Epithelial cell of esophagus (primary cell): ENCODE measurements around the gene ZNRF1.
"Not testable (repeated sequence)": the region's sequence is repeated elsewhere in the genome, so short reads cannot be mapped to it uniquely, and the experiment has no call there.

Experiments used
- DNase-seq: peaks from one replicate; pipeline ENCODE4 v3.0.0; 2010; ENCODE audit warnings: low read depth
- H3K4me3 ChIP-seq: 2 replicates; pipeline ENCODE4 v1.5.1; 2011; ENCODE audit warnings: mild to moderate bottlenecking, low read length, control low read depth
- TF ChIP-seq, protein P1 (sequence below): IDR thresholded peaks from 2 replicates; pipeline ENCODE4 v1.5.1; 2011; ENCODE audit warnings: low read depth, mild to moderate bottlenecking, low read length, control low read depth, inconsistent platforms; ENCODE audit not compliant: insufficient read depth; ENCODE audit errors: missing control alignments

ZNRF1 gene

DNA sequence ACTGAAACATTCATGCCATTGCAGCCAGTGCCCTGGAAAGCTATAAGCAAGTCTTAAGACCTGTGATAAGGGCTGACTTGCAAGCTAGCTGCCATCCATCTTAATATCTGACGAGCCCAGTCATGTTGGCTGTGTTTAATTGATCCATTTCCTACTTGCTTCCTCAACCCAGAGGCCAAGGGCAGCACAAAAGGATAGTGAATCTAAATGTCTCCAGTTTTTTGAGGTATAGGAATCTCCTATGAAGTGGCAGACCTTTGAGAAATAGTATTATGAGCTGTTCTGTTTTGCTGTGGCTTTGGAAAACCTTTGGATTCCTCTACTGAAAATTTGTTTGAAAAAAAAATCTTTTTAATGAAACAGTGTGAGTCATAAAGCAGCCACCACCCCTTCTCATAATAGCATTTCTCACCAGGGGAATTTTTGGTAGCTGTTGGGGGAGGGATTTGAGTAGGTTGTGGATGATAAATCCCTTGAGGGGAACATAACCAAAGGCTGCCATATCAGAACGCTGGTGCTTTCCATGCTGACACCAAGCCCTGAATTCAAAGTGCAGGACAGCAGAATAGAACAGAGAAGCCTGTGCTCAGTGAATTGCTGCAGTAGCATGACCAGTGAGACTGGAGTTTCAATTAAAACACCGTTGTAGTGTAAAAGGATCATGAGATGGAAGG, 12.9 kb downstream of the ZNRF1 start:
- no peak overlapping the region for H3K4me3 ChIP-seq
- peak; percentile 95 for DNase-seq
- TF ChIP-seq, protein P1, sequence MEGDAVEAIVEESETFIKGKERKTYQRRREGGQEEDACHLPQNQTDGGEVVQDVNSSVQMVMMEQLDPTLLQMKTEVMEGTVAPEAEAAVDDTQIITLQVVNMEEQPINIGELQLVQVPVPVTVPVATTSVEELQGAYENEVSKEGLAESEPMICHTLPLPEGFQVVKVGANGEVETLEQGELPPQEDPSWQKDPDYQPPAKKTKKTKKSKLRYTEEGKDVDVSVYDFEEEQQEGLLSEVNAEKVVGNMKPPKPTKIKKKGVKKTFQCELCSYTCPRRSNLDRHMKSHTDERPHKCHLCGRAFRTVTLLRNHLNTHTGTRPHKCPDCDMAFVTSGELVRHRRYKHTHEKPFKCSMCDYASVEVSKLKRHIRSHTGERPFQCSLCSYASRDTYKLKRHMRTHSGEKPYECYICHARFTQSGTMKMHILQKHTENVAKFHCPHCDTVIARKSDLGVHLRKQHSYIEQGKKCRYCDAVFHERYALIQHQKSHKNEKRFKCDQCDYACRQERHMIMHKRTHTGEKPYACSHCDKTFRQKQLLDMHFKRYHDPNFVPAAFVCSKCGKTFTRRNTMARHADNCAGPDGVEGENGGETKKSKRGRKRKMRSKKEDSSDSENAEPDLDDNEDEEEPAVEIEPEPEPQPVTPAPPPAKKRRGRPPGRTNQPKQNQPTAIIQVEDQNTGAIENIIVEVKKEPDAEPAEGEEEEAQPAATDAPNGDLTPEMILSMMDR, result no peak

DNA sequence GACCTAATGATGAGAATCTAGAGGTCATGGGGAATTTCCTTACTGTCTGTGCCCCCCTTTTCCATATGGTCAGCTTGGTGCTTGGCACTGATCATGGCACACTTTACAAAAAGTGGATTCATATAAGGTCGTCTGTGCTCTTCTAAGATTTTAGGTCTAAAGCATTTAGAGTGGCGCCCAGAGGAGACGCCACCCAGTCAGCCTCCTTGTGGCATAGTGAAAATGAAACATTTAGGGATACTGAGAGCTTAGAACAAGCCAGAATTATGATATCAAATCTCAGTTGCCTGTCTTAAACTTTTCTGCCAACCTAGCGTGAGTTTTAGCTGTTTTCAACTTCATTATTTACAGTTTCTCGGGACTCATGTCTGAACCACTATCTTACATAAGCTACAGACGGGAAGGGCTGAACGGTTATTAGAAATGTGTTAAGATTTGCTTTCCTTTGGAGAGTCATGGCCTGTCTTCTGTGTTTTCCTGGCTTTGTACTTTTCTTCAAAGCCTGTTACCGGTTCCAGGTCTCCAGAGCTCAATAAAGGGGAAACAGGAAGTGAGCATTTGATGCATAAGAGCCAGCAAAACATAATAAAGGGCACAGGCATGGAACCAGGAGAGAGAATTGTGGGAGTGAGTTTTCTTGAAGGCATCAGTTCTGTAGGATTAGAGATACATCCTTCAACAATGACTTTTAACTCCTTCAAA, 13.7 kb downstream of the ZNRF1 start:
- DNase-seq, result no peak
- H3K4me3 ChIP-seq, result no peak overlapping the region
- TF ChIP-seq, protein P1, result no peak

DNA sequence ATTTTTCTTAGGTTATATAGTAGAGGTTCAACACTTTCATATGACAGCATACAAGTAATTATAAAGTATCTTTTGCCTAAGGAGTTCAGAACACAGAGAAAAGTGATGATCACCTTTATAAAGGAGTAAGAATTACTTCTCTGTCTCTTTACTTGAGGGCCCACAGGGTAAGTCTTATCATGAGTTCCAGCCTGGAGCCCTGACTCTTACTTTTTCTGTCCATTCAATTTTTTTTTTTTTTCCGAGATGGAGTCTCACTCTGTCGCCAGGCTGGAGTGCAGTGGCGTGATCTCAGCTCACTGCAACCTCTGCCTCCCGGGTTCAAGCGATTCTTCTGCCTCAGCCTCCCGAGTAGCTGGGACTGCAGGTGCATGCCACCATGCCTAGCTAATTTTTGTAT, 14.3 kb downstream of the ZNRF1 start:
- H3K4me3 ChIP-seq, DNase-seq: not testable (repeated sequence)

DNA sequence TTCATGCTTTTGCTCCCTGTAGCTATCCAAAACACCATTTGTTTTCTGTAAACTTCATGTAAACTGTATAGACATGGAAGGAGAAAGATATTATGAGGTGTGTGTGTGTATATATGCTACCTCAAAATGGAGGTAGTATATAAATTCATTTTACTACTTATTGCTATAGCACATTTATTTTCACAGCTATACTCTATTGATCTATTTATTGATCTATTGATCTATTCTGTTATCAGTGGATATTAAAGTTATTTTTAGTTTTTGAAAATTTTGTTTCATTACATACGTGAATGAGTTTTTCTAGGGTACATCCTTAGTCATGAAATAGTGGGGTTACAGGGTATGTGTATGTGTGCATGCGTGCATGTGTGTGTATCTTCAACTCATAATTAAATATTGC, 15.5 kb downstream of the ZNRF1 start:
- no peak overlapping the region for H3K4me3 ChIP-seq
- TF ChIP-seq, protein P1, result no peak
- DNase-seq, result no peak

DNA sequence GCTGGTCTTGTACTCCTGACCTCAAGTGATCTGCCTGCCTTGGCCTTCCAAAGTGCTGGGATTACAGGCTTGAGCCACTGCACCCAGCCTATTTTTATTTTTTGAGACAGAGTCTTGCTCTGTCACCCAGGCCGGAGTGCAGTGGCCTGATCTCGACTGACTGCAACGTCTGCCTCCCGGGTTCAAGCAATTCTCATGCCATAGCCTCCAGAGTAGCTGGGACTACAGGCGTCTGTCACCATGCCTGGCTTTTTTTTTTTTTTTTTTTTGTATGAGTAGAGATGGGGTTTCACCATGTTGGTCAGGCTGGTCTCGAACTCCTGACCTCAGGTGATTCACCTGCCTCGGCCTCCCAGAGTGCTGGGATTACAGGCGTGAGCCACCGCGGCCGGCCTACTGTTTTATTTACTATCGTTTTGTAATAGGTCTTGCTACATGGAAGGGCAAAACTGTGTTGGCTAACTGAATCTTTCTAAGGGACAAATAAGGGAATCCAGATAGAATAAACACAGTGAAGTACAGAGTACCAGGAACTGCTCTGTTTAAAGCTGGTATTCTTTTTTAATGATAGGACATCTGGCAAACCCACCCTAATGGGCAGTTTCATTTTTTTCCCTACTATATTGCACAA, 17.7 kb downstream of the ZNRF1 start:
- not testable (repeated sequence) for DNase-seq, H3K4me3 ChIP-seq

DNA sequence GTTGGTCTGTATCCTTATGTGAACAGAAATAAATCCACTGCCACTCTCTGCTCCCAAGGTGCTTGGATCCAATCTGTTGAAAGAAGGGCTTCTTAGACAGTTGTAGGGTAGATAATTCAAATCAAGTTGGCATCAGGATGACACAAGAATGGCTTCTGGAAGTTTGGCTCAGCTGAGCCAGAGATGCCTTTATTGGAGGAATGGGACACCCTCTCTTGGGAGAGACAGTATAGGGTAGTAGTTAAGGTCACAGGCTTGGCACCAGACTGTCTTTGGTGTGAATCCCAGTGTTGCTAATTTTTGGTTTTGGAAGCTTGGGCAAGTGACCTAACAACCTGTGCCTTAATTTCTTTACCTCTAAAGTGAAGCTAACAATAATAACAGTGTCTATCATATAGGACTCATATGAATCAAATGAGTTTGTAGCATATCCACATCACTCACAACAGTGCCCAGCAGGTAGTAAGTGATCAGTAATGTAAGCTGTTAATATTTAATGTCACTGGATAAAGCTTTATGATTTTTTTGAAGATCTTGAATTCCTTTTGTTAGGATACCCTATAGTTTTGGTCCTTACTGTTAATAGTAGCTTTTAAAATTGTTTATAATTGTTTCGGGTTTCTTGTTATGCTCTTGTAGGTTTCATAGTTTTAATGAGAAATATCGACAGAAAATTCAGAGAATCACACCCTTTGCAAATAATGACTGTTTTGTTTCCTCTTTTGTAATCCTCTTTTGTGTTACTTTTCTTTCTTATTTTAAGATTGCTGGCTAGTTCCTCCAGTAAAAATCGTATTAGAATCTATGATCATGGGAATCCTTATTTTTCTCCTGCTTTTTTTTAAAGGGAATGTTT, 19.1 kb downstream of the ZNRF1 start:
- TF ChIP-seq, protein P1, result no peak
- no peak overlapping the region for H3K4me3 ChIP-seq
- no peak for DNase-seq

DNA sequence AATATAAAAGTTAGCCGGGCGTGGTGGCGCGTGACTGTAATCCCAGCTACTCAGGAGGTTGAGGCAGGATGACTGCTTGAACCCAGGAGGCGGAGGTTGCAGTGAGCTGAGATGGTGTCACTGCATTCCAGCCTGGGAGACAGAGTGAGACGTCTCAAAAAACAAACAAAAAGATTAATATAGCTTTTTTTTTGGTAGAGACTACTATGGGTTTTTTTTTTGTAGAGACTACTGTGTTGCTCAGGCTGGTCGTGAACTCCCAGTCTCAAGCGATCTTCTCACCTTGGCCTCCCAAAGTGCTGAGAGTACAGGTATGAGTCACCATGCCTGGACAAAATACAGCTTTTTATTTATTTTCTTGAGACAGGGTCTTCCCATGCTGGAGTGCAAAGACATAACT, 20.2 kb downstream of the ZNRF1 start:
- DNase-seq, result no peak
- TF ChIP-seq, protein P1, result no peak
- no peak overlapping the region for H3K4me3 ChIP-seq
